ENCODE measurements around the gene RAP1A. TPM values are rescaled to one million over a fixed set of nuclear protein-coding genes. Genes with fewer than 3 reads are reported as not detected.
A peak's percentile ranks its signal among the peaks of the same experiment; 100 is the strongest.
"Not testable (repeated sequence)": the region's sequence is repeated elsewhere in the genome, so short reads cannot be mapped to it uniquely, and the experiment has no call there.

RAP1A gene
- total and polyA plus RNA-seq, 3 donors from 2014 or later = 20.8 to 42.8 (median 27.6) TPM

DNA sequence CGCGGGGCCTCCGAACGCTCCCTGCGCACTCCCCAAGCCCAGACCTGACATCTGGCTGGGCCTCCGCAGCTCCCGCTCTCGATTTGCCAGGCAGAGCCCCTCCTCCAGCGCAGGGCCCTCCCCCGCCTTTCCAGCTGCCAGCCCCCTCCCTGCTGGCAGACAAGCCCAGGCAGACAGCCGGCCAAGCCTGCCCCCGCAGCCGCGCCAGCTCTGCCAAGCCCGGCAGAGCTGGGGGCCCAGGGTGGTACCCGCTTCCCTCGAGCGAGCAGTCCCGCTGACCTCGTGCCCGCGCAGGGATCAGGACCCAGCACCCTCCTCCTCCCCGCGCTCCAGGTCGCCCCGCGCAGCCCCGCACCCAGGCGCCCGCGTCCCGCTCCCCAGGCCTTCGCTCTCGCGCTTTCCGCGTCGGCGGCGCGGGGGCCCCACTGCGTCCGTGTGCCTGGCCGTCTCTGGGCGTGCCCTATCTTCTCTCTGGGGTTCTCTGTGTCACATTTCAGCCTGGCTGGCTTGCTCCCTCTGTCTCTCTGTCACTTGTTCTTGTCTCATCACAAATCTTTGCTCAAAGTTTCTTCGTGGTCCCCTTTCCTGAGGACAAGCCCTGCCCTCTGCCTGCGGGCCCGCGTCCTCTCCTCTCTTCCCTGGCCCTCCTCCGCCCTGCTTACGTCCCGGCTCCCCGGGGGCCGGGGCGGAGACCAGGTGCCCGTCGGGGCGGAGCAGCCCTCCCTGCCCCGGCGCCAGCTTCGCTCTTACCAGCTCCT is 119.0 kb downstream of the RAP1A start:
- Histone ChIP-seq H3K27ac (peak overlapping the region; percentile 82 to 90), H3K36me3 (ENCODE audit: low read depth, missing control alignments) (no peaks in the 10 kb centered on the region), H3K4me3 (peak overlapping the region; percentile 66 to 74), H3K9me3 (no peaks in the 10 kb centered on the region), H3K4me1 (peaks cover 30% of the 10 kb centered on the region), H3K27me3 (no peaks in the 10 kb centered on the region)
- peak; percentile 81 for DNase-seq
- WGBS, 2 donors = 0 to 1% methylated on average over 50 to 61 of the region's 61 CpGs
- intact Hi-C loops (cut with DNase I; ENCODE audit: low total_unique reads) = no loop called here
- TF ChIP-seq POLR2A (IDR thresholded peaks at IDR 0.05) (no peak), CTCF (IDR thresholded peaks at IDR 0.05) (no peak)

GRCh38 chr1:111739194-111739924 is 119.8 kb downstream of the RAP1A start, which contains the start of gene INKA2:
Gene INKA2, minus strand, starts transcription at chr1:111739395. Its CDS starts 153 bp downstream, at chr1:111739242.
- peak; percentile 89 for DNase-seq
- intact Hi-C loops (cut with DNase I; ENCODE audit: low total_unique reads) = no loop called here
- 0% methylated on average over 5 to 59 of the region's 59 CpGs for WGBS, 2 donors
- Histone ChIP-seq H3K36me3 (ENCODE audit: low read depth, missing control alignments) (no peaks in the 10 kb centered on the region), H3K27ac (peak within 1 kb of the TSS; percentile 82 to 90), H3K9me3 (no peaks in the 10 kb centered on the region), H3K4me3 (peak within 1 kb of the TSS; percentile 66 to 74), H3K4me1 (peaks cover 26% of the 10 kb centered on the region), H3K27me3 (no peaks in the 10 kb centered on the region)
- TF ChIP-seq CTCF (IDR thresholded peaks at IDR 0.05) (no peak), POLR2A (IDR thresholded peaks at IDR 0.05) (no peak)

DNA sequence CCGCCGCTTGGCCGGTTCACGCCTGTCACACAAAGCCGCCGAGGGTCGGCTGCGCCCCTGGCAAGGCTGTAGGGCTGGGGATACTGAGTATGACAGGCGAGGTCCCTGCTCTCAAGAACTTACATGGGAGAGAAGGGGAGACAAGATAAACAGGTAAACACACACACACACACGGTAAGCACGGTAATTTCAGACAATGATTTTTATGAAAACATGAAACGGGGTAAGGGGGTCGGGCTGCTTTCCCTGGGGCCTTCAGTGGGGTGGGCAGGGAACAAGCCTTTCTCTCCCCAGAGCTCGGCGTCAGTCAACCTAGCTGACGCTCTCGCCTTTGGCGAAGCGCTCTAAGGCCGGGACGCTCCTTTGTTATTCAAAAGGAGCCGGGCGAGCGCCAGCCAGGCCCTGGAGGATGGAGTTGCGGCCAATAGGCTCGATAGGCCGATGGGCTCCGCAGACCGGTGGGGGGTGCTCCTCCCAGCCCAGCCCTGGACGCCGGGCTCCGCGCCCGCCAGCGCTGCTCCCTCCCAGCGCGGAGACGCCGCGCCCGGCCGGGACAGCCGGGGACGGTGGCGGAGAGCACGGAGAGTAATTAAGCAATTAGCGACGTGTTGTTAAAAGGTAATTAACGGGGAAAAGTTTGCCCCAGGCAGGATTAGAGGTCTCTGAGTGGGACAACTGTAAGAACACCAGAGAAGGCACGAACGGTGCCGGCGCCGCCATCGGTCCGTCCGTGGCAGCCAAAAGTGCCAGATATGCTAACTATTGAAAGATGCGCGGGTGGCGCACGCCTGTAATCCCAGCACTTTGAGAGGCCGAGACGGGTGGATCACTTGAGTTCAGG is 120.6 kb downstream of the RAP1A start:
- peak; percentile 71 for DNase-seq
- peak overlapping the region; percentile 82 to 90 for H3K27ac ChIP-seq
- no peak for TF ChIP-seq CTCF (IDR thresholded peaks at IDR 0.05)
- H3K36me3 ChIP-seq (ENCODE audit: low read depth, missing control alignments) = no peaks in the 10 kb centered on the region
- peaks cover 26% of the 10 kb centered on the region for H3K4me1 ChIP-seq
- peak overlapping the region; percentile 66 to 74 for H3K4me3 ChIP-seq
- intact Hi-C loops (cut with DNase I; ENCODE audit: low total_unique reads) = no loop called here
- 1% methylated on average over 40 to 62 of the region's 63 CpGs for WGBS, 2 donors
- H3K9me3 ChIP-seq = no peaks in the 10 kb centered on the region
- H3K27me3 ChIP-seq = no peaks in the 10 kb centered on the region

- H3K27ac ChIP-seq; H3K27me3 ChIP-seq; H3K36me3 ChIP-seq (ENCODE audit: low read depth, missing control alignments); H3K4me3 ChIP-seq; DNase-seq; intact Hi-C loops (cut with DNase I; ENCODE audit: low total_unique reads); H3K9me3 ChIP-seq; H3K4me1 ChIP-seq: not testable (repeated sequence)
- WGBS, 2 donors = 95% methylated on average over 14 of the region's 14 CpGs
These were observed 122.7 kb downstream of the RAP1A start for GRCh38 chr1:111742292-111742691.

All from testis (tissue), 3 donors.